ENCODE results near the gene KCTD14. TPM values are rescaled to one million over a fixed set of nuclear protein-coding genes. Genes with fewer than 3 reads are reported as not detected.

Gene KCTD14, protein sequence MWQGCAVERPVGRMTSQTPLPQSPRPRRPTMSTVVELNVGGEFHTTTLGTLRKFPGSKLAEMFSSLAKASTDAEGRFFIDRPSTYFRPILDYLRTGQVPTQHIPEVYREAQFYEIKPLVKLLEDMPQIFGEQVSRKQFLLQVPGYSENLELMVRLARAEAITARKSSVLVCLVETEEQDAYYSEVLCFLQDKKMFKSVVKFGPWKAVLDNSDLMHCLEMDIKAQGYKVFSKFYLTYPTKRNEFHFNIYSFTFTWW
- total RNA-seq = under 1 TPM in 1 of 2 donors, not detected in 1; 0.34 TPM

DNA sequence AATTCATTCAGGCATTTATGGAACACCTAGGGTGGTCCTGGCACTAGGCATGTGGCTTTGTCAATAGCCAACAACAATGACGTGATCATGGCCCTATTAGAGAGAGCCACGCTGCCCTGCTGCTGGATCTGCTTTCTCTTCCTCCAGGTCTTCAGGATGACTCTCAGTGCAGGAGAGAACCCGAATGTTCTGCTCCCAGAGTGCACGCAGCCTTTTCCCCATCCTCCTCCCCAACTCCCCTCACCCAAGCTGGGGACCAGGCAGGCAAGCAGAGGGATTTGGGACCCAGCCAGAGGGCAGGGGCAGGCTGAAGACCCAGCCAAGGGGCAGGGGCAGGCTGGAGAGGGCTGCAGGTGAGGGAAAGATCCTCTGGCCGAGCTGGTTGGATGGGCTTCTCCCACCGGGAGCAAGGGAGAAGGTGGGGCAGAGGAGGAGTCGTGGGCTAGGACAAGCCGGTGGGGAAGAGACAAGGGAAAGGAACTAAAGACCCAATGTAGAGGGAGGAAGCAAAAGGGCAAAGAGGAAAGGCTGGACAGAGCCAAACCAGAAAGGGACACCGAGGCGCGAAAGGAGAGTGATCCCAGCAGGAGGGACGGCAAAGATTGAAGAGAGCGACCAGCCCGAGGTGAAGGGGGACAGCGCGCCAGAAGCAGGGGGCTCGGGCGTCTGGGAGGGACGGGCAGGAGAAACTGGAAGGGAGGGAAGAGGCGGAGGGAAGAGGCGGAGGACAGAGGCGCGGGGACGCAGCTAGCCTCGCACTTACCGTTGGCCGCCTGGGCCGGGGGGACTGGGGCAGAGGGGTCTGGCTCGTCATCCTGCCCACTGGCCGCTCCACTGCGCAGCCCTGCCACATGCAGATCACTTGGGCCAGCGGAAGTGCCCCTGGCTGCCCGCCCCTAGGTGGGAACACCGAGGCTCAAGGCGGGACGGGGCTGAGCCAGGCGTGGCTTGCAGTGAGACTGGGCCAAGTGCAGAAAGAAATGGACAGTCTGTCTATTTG lies at the start of gene KCTD14:
TSS of gene KCTD14 (minus strand) at position 880 of the 1,000 bp plus-strand sequence. CDS start at position 853, 27 bp downstream.
- Mint-ChIP-seq H3K36me3 (ENCODE audit: insufficient read depth in 2 of 2) (no peaks in the 10 kb centered on the region), H3K9me3 (no peaks in the 10 kb centered on the region), H3K27me3 (ENCODE audit: low read depth) (peaks cover 16% of the 10 kb centered on the region), H3K4me3 (no peak within 1 kb of the TSS), H3K4me1 (ENCODE audit: low read depth) (peaks cover 8% of the 10 kb centered on the region), H3K27ac (no peak within 1 kb of the TSS)
- DNase-seq (no peak), ATAC-seq (replicated peaks in 1 of 2) (no peak)

DNA sequence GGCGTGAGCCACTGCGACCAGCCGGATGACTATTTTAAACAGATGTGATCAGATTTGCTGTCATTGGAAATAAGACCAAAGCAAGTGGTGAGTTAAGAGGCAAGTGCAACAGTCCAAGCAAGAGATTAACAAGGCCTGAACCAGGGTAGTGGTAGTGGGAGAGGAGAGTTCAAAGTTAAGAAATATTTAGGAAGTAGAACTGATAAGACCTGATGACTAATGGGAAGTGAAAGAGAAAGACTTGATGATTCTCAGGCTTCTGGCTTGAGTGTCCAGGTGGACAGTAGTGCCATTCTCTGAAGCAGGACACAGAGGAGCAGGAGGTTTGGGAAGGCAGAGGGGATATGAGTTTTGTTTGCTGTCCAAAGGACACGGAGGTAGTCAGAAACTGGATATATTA lies 49.4 kb upstream of the KCTD14 start:
- peaks cover 34% of the 10 kb centered on the region for H3K4me1 Mint-ChIP-seq (ENCODE audit: low read depth)
- ATAC-seq (replicated peaks in 1 of 2) = no peak
- no peak overlapping the region for H3K4me3 Mint-ChIP-seq
- DNase-seq = no peak
- H3K27ac Mint-ChIP-seq = peak overlapping the region; percentile 34
- H3K27me3 Mint-ChIP-seq (ENCODE audit: low read depth) = no peaks in the 10 kb centered on the region
- H3K36me3 Mint-ChIP-seq (ENCODE audit: insufficient read depth in 2 of 2) = peaks cover 5 to 31% of the 10 kb centered on the region in 2 donors
- no peaks in the 10 kb centered on the region for H3K9me3 Mint-ChIP-seq

DNA sequence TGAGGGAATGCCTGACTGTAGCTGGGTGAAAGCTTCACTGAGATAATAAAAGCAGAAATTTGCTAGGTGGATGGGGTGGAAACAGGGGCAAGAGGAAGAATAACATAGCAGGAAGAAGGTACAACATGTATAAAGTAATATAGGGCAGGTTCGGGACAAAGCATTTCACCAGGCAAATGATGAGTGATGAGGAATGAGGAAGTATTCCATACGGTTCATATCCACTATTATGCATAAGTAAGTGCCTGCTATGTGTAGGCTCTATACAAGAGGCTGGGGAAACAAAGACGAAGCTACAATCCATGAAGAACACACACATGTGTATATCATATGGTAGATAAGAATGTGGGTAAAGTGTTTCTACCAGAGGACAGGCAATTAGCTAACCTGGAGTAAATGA lies 48.6 kb upstream of the KCTD14 start:
- ATAC-seq (replicated peaks in 1 of 2) (no peak), DNase-seq (no peak)
- H3K36me3 Mint-ChIP-seq (ENCODE audit: insufficient read depth in 2 of 2) = peaks cover 7 to 33% of the 10 kb centered on the region in 2 donors
- H3K4me1 Mint-ChIP-seq (ENCODE audit: low read depth) = peaks cover 31% of the 10 kb centered on the region
- no peaks in the 10 kb centered on the region for H3K27me3 Mint-ChIP-seq (ENCODE audit: low read depth)
- H3K9me3 Mint-ChIP-seq = no peaks in the 10 kb centered on the region
- no peak overlapping the region for H3K4me3 Mint-ChIP-seq
- peak overlapping the region; percentile 8 for H3K27ac Mint-ChIP-seq

DNA sequence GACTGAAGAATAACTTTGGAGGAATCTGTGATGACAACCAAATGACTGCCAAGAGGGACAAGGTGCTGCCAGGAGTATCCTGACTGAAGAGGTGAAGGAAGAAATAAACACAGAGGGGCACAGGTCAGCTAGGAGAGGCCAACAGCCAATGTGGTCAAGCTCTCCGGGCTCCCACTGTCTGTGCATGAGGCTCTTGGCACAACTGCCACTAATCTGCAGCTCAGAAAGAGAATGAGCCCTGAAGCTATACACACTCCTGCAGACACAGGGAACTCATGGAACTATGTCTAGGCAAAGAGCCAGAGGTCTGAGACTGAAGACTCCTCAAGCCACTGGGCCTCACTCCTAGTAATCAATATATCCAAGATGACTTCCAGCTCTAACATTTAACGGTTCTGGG lies 47.5 kb upstream of the KCTD14 start:
- Mint-ChIP-seq H3K36me3 (ENCODE audit: insufficient read depth in 2 of 2) (peaks cover 7 to 28% of the 10 kb centered on the region in 2 donors), H3K4me1 (ENCODE audit: low read depth) (peaks cover 20% of the 10 kb centered on the region), H3K4me3 (no peak overlapping the region), H3K27ac (no peak overlapping the region), H3K9me3 (no peaks in the 10 kb centered on the region), H3K27me3 (ENCODE audit: low read depth) (no peaks in the 10 kb centered on the region)
- no peak for DNase-seq
- ATAC-seq (replicated peaks in 1 of 2) = no peak

DNA sequence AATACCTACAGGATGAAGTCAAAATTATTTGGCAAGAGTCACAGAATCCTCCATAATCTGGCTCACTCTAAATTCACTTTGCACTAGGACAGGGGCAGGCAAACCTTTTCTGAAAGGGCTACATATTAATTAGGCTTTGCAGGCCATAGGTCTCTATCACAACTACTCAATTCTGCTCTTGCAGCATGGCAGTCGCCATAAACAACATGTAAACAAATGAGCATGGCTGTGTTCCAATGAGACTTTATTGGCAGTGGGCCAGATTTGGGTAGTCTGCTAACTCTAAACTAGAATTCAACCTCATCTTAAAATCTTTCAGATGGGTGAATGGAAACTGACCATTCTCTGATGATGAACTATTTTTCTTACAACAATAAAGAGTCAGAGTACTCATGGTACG lies 46.4 kb upstream of the KCTD14 start:
- Mint-ChIP-seq H3K4me1 (ENCODE audit: low read depth) (peaks cover 14% of the 10 kb centered on the region), H3K4me3 (no peak overlapping the region), H3K36me3 (ENCODE audit: insufficient read depth in 2 of 2) (peaks cover 7 to 24% of the 10 kb centered on the region in 2 donors), H3K27me3 (ENCODE audit: low read depth) (no peaks in the 10 kb centered on the region), H3K27ac (no peak overlapping the region), H3K9me3 (no peaks in the 10 kb centered on the region)
- no peak for ATAC-seq (replicated peaks in 1 of 2)
- no peak for DNase-seq

DNA sequence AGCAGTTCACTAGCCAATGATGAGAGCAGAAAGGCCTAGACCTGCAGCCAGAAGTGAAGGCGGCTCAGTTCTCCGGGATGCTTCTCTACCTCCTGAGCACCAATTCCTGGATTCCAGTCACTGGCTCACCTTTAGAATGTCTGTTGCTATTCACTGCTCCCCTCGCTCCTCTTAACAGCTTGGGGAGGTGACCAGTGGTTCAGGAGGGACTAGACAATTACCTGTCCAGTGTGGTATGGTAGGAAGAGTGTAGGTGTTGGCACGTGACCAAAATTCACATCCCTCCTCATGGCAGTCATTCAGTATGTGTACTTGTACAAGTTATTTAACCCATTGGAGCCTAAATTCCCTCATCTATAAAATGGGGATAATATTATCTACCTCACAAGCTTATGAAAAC lies 44.6 kb upstream of the KCTD14 start:
- no peaks in the 10 kb centered on the region for H3K27me3 Mint-ChIP-seq (ENCODE audit: low read depth)
- no peak overlapping the region for H3K27ac Mint-ChIP-seq
- H3K9me3 Mint-ChIP-seq = no peaks in the 10 kb centered on the region
- H3K4me1 Mint-ChIP-seq (ENCODE audit: low read depth) = peaks cover 6% of the 10 kb centered on the region
- DNase-seq = no peak
- no peak for ATAC-seq (replicated peaks in 1 of 2)
- H3K4me3 Mint-ChIP-seq = no peak overlapping the region
- peaks cover 7 to 27% of the 10 kb centered on the region in 2 donors for H3K36me3 Mint-ChIP-seq (ENCODE audit: insufficient read depth in 2 of 2)

DNA sequence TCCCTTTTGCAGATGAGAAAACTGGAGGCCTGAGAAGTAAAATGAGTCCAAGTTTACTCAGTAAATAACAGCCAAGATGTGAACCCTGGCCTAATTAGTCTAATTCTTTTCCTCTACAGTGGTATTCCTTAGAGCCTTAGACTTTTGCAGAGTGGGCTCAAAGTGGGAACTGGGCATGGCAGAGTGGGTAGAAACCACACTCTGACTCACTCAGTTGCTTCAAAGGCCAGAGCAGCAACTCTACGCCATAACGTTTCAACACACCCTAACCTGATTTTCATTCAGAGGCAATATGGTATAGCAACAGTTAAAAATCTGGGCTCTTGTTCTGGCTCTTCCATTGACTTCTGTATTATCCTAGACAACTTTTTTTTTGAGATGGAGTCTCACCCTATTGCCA lies 43.4 kb upstream of the KCTD14 start:
- H3K36me3 Mint-ChIP-seq (ENCODE audit: insufficient read depth in 2 of 2) = peaks cover 7 to 22% of the 10 kb centered on the region in 2 donors
- no peak overlapping the region for H3K4me3 Mint-ChIP-seq
- no peaks in the 10 kb centered on the region for H3K9me3 Mint-ChIP-seq
- no peaks in the 10 kb centered on the region for H3K27me3 Mint-ChIP-seq (ENCODE audit: low read depth)
- no peak for ATAC-seq (replicated peaks in 1 of 2)
- no peak for DNase-seq
- H3K4me1 Mint-ChIP-seq (ENCODE audit: low read depth) = peaks cover 6% of the 10 kb centered on the region
- H3K27ac Mint-ChIP-seq = no peak overlapping the region

DNA sequence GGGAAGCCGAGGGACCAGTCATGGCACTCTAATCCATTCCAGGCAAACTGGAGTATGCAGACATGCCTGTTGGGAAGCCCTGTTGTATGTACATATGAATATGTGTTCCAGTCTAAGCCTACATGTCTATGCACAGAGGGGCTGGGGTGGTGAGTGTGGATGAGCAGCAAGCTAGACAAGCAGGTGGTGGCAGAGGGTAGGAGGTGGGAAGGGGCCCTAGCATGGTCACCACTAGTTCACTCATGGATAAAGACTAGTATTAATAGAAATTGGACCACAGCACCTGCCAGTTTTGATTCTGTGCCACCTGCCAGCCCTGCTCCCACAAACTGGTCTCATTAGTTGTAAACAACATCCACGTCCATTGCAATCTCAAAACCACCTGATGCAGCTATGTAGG lies 42.1 kb upstream of the KCTD14 start:
- no peaks in the 10 kb centered on the region for H3K27me3 Mint-ChIP-seq (ENCODE audit: low read depth)
- peaks cover 6% of the 10 kb centered on the region for H3K4me1 Mint-ChIP-seq (ENCODE audit: low read depth)
- no peak overlapping the region for H3K4me3 Mint-ChIP-seq
- DNase-seq (no peak), ATAC-seq (replicated peaks in 1 of 2) (no peak)
- no peak overlapping the region for H3K27ac Mint-ChIP-seq
- peaks cover 7 to 18% of the 10 kb centered on the region in 2 donors for H3K36me3 Mint-ChIP-seq (ENCODE audit: insufficient read depth in 2 of 2)
- no peaks in the 10 kb centered on the region for H3K9me3 Mint-ChIP-seq

DNA sequence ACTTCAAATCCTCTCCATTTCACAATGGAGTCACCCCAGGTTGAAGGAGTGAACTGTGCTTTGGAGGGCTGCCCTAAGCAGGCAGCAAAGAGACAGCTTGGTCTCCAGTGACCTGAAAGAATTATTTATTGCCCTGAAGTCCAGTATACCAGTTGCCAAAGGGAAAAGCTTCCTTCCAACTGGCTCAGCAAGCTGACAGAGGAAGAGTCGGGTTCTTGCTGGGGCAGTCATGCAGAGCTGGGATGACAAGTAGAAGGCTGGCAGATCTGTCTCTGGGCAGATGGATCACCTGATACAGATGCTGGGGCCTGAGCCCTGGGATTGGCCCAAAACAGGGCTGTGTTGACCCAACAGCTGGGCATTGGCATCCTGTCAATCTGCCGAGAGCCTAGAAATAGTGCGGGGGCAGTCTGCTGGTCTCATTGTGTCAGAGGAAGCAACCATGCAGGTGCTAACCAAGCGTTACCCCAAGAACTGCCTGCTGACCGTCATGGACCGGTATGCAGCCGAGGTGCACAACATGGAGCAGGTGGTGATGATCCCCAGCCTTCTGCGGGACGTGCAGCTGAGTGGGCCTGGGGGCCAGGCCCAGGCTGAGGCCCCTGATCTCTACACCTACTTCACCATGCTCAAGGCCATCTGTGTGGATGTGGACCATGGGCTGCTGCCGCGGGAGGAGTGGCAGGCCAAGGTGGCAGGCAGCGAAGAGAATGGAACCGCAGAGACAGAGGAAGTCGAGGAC lies 40.5 kb upstream of the KCTD14 start, which contains the start of gene THRSP:
TSS of gene THRSP (plus strand) at position 422 of the 742 bp plus-strand sequence. CDS start at position 443, 21 bp downstream.
- DNase-seq (no peak), ATAC-seq (replicated peaks in 1 of 2) (peak in 1 of 2 donors; percentile 4)
- Mint-ChIP-seq H3K4me1 (ENCODE audit: low read depth) (peaks cover 6% of the 10 kb centered on the region), H3K27ac (no peak within 1 kb of the TSS), H3K36me3 (ENCODE audit: insufficient read depth in 2 of 2) (peaks cover 6 to 9% of the 10 kb centered on the region in 2 donors), H3K9me3 (no peaks in the 10 kb centered on the region), H3K27me3 (ENCODE audit: low read depth) (no peaks in the 10 kb centered on the region), H3K4me3 (no peak within 1 kb of the TSS)

DNA sequence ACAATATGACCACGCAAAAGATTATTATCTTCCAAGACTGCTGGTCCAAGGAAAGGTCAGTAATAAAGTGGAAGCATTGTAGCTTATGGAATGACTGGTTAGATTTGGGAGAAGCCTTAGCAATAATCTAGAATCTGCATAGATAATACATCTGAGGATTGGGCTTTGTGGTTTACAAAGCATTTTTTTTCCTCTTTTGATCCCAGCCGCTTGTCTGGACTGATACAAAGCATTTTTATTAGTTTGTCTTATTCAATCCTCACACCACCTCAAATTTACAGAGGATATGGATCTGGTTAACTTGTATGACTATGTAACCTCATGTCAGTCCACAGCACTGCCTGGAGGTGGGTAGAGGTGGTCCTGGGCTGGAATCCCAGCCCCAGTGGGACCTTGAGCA lies 39.6 kb upstream of the KCTD14 start:
- DNase-seq = no peak
- Mint-ChIP-seq H3K27me3 (ENCODE audit: low read depth) (no peaks in the 10 kb centered on the region), H3K27ac (no peak overlapping the region), H3K4me3 (no peak overlapping the region), H3K9me3 (no peaks in the 10 kb centered on the region), H3K36me3 (ENCODE audit: insufficient read depth in 2 of 2) (peaks cover 4 to 8% of the 10 kb centered on the region in 2 donors), H3K4me1 (ENCODE audit: low read depth) (peaks cover 5% of the 10 kb centered on the region)
- no peak for ATAC-seq (replicated peaks in 1 of 2)

DNA sequence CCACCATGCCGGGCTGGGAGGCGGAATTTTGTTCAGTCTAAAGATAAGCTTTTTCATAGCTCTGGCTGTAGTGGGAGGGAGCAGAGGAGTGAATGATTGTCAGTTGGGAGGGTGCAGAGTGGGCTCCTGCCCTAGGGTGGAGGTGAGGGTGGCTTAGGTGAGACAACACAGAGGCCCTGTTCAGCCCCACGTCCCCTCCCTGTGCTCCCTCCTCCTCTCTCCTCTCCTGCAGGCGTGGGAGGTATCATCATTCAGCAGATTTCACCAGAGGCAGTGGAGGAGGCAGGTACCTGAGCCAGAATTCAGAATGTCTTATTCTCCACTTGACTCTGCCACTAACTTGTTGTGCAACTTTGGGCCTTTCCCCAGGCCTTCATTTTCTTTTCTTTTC lies 38.8 kb upstream of the KCTD14 start:
- ATAC-seq (replicated peaks in 1 of 2) (no peak), DNase-seq (no peak)
- H3K27ac Mint-ChIP-seq = no peak overlapping the region
- no peaks in the 10 kb centered on the region for H3K4me1 Mint-ChIP-seq (ENCODE audit: low read depth)
- H3K9me3 Mint-ChIP-seq = no peaks in the 10 kb centered on the region
- peaks cover 0 to 4% of the 10 kb centered on the region in 2 donors for H3K36me3 Mint-ChIP-seq (ENCODE audit: insufficient read depth in 2 of 2)
- no peak overlapping the region for H3K4me3 Mint-ChIP-seq
- no peaks in the 10 kb centered on the region for H3K27me3 Mint-ChIP-seq (ENCODE audit: low read depth)

DNA sequence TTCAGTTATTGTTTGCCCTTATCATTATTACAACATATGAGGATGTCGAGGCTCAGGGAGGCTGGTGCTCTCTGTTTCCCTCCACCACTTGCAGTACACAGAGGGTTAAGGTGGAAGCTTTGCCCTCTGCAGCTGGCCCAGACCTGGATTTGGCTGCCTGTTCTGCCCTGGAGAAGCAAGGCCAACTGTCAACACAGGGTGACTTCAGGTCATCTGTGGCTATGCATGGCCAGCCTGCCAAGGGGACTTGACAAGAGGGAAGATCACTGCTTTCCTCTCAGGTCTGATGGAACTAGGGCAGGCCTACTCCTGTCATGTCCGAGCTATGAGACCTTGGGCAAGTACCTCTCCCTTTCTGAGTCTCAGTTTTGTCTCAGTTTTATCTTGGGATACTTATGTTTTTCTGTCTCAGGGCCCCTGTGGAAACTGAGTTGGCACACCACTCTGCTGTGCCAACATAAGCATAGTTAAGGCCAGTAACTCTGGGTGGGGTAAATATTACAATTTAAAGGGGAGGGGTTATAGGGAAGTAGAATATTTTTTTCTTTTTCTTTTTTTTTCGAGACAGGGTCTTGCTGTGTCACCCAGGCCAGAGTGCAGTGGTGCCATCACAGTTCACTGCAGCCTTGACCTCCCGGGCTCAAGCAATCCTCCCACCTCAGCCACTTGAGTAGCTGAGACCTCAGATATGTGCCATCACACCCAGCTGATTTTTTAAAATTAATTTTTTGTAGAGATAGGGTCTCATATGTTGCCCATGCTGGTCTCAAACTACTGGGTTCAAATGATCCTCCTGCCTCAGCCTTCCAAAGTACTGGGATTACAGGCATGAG lies 38.2 kb upstream of the KCTD14 start:
- Mint-ChIP-seq H3K36me3 (ENCODE audit: insufficient read depth in 2 of 2) (peaks cover 0 to 4% of the 10 kb centered on the region in 2 donors), H3K4me3 (no peak overlapping the region), H3K27me3 (ENCODE audit: low read depth) (no peaks in the 10 kb centered on the region), H3K9me3 (no peaks in the 10 kb centered on the region), H3K4me1 (ENCODE audit: low read depth) (no peaks in the 10 kb centered on the region), H3K27ac (no peak overlapping the region)
- DNase-seq = no peak
- no peak for ATAC-seq (replicated peaks in 1 of 2)
